ENCODE results near the gene IPO7. TPM values are rescaled to one million over a fixed set of nuclear protein-coding genes. Genes with fewer than 3 reads are reported as not detected.

Gene IPO7
- total and polyA plus RNA-seq, 2 of the 13 experiments (the other 11 are each of a cell fraction or from before 2014, with no cell fraction given), result 59.4 to 98.4 TPM

DNA sequence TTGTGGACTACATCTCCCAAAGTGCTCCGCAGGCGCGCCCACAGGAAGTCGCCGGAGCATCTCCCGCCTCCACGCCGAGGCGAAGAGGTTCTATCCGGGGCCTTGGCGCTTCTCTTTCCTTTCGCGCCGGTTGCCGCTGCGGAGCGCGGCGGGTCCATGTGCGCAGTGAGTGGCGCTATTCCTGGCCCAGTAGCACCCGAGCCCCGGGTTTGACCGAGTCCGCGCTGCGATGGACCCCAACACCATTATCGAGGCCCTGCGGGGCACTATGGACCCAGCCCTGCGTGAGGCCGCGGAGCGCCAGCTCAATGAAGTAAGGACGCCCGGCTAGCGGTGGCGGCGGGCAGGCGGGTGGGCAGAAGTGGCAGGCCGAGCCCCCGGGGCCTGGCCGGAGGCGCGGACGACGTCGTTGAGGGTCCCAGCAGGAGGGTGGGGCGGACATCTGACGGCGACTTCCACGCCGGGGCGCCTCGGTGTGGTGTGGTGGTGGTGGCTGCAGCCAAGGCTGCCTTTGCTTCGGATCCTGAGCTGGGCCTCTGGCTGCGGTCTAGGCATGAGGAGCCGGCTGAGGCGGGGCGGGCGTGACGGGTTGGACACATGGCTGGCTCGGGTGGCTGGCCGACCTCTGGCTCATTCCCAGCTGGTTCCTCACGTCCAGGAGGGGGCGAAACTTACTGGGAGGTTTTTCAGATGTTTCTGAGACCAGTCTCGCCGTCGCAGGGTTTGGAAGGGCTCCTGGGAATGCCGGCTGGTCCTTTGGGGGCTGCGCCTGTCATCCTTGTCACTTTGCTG lies at the start of gene IPO7 (continued):
- TF ChIP-seq FOXK1 (CRISPR knock-in tag; IDR thresholded peaks at IDR 0.05; ENCODE audit: borderline replicate concordance, low read depth), result peak; percentile 13; the same call in 1 of the 2 replicates
- peak in 1 of 2 experiments; percentile 17; a peak in 1 of 4 replicates for TF ChIP-seq REST (IDR thresholded peaks at IDR 0.05; ENCODE audit: borderline replicate concordance in 1 of 2, low read depth in 1 of 2, low read length in 2 of 2)
- no peak for TF ChIP-seq RCOR2 (CRISPR knock-in tag; IDR thresholded peaks at IDR 0.05)
- TF ChIP-seq NKX3-1 (CRISPR knock-in tag; IDR thresholded peaks at IDR 0.05), result peak; percentile 93
- TF ChIP-seq ZBTB39 (CRISPR knock-in tag; IDR thresholded peaks at IDR 0.05), result peak; percentile 43; the same call in 1 of the 2 replicates
- no peak for TF ChIP-seq GLMP (CRISPR knock-in tag; IDR thresholded peaks at IDR 0.05; ENCODE audit: borderline replicate concordance)
- 0 out of 2 replicates have a peak, but pooled peaks have one; percentile 25 for TF ChIP-seq MTERF4 (CRISPR knock-in tag; IDR thresholded peaks at IDR 0.05)
- no peak for TF ChIP-seq ZNF878 (CRISPR knock-in tag; IDR thresholded peaks at IDR 0.05)
- TF ChIP-seq MIXL1 (CRISPR knock-in tag; IDR thresholded peaks at IDR 0.05), result no peak
- TF ChIP-seq NR2F2 (IDR thresholded peaks at IDR 0.05; ENCODE audit: borderline replicate concordance, low read depth), result no peak
- no peak for TF ChIP-seq RARA (CRISPR knock-in tag; IDR thresholded peaks at IDR 0.05)
- peak; percentile 38; the same call in 1 of the 2 replicates for TF ChIP-seq FOXA3 (CRISPR knock-in tag; IDR thresholded peaks at IDR 0.05)
- no peak; the same call in 1 of the 2 replicates for TF ChIP-seq TOE1 (CRISPR knock-in tag; IDR thresholded peaks at IDR 0.05)
- TF ChIP-seq ZNF205 (CRISPR knock-in tag; IDR thresholded peaks at IDR 0.05), result no peak
- TF ChIP-seq KMT2A (CRISPR knock-in tag; IDR thresholded peaks at IDR 0.05), result peak; percentile 82
- TF ChIP-seq BHLHE40 (IDR thresholded peaks at IDR 0.05; ENCODE audit: low read length), result no peak
- TF ChIP-seq, protein P1, sequence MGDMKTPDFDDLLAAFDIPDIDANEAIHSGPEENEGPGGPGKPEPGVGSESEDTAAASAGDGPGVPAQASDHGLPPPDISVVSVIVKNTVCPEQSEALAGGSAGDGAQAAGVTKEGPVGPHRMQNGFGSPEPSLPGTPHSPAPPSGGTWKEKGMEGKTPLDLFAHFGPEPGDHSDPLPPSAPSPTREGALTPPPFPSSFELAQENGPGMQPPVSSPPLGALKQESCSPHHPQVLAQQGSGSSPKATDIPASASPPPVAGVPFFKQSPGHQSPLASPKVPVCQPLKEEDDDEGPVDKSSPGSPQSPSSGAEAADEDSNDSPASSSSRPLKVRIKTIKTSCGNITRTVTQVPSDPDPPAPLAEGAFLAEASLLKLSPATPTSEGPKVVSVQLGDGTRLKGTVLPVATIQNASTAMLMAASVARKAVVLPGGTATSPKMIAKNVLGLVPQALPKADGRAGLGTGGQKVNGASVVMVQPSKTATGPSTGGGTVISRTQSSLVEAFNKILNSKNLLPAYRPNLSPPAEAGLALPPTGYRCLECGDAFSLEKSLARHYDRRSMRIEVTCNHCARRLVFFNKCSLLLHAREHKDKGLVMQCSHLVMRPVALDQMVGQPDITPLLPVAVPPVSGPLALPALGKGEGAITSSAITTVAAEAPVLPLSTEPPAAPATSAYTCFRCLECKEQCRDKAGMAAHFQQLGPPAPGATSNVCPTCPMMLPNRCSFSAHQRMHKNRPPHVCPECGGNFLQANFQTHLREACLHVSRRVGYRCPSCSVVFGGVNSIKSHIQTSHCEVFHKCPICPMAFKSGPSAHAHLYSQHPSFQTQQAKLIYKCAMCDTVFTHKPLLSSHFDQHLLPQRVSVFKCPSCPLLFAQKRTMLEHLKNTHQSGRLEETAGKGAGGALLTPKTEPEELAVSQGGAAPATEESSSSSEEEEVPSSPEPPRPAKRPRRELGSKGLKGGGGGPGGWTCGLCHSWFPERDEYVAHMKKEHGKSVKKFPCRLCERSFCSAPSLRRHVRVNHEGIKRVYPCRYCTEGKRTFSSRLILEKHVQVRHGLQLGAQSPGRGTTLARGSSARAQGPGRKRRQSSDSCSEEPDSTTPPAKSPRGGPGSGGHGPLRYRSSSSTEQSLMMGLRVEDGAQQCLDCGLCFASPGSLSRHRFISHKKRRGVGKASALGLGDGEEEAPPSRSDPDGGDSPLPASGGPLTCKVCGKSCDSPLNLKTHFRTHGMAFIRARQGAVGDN (CRISPR knock-in tag; IDR thresholded peaks at IDR 0.05), result peak; percentile 97

Data from HepG2 (cell line).